ENCODE data around the gene LLGL2. TPM values are rescaled to one million over a fixed set of nuclear protein-coding genes. Genes with fewer than 3 reads are reported as not detected.
A peak's percentile ranks its signal among the peaks of the same experiment; 100 is the strongest.
"Not testable (repeated sequence)": the region's sequence is repeated elsewhere in the genome, so short reads cannot be mapped to it uniquely, and the experiment has no call there.

The LLGL2 gene, protein sequence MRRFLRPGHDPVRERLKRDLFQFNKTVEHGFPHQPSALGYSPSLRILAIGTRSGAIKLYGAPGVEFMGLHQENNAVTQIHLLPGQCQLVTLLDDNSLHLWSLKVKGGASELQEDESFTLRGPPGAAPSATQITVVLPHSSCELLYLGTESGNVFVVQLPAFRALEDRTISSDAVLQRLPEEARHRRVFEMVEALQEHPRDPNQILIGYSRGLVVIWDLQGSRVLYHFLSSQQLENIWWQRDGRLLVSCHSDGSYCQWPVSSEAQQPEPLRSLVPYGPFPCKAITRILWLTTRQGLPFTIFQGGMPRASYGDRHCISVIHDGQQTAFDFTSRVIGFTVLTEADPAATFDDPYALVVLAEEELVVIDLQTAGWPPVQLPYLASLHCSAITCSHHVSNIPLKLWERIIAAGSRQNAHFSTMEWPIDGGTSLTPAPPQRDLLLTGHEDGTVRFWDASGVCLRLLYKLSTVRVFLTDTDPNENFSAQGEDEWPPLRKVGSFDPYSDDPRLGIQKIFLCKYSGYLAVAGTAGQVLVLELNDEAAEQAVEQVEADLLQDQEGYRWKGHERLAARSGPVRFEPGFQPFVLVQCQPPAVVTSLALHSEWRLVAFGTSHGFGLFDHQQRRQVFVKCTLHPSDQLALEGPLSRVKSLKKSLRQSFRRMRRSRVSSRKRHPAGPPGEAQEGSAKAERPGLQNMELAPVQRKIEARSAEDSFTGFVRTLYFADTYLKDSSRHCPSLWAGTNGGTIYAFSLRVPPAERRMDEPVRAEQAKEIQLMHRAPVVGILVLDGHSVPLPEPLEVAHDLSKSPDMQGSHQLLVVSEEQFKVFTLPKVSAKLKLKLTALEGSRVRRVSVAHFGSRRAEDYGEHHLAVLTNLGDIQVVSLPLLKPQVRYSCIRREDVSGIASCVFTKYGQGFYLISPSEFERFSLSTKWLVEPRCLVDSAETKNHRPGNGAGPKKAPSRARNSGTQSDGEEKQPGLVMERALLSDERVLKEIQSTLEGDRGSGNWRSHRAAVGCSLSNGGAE
- total RNA-seq (10 to 100 TPM; 31.2 to 75.7 (median 53.4) TPM), total RNA-seq (5.8 to 57.7 (median 35.5) reads per million in 29 experiments)
- 48.8 TPM for total RNA-seq (2013)

DNA sequence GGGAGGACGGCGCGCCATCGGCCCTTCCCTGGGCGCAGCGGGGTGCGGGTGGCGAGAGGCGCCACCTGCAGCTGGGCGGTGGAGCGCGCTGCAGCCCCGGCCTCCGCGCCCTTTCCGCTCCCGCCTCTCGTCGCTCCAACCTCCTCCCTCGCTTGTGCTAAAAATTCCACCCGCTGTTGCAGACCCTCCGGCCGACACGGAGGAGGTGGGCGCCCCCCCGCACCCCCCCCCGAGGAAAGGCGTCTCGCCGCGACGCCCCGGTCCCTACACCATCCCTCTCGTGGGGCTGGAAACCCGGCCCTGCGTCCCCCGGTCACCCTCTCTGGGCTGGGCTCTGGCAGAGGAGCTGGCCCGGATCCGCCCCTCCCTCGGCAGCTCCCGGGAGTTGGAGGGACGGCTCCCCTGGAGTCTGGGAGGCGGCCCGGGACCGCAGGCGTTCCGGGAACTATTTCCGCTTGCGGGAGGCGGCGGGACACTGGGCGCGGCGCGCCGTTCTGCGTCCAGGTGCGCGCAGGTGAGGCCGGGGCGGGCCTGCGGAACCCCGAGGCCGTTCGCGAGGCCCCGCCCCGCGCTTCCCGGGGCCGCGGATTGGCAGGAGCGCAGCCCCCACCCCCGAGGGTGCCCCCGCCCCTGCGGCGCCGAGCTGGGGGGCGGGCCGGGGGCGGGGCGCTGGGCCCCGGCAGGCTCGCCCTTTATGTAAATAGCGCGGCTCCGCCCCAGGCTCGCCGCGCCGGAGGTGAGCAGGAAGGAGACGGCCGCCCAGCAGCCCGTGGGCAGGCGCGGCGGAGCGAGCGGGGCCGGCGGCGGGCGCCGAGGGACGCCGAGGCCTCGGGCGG is at the start of gene LLGL2:
Gene LLGL2, plus strand, starts transcription at position 728 of the 836 bp plus-strand sequence. CDS start 17,730 bp downstream, outside the sequence.
- Mint-ChIP-seq H3K4me3 (peak within 1 kb of the TSS; percentile 74 to 79 (median 76)), H3K9me3 (no peaks in the 10 kb centered on the region), H3K4me1 (peaks cover 13 to 15% (median 14%) of the 10 kb centered on the region in 3 donors), H3K27me3 (no peaks in the 10 kb centered on the region), H3K27ac (peak within 1 kb of the TSS; percentile 49 to 68), H3K36me3 (peaks cover 12% of the 10 kb centered on the region)
- Histone ChIP-seq H3K27ac (ENCODE audit: low read length) (peak within 1 kb of the TSS; percentile 29), H3K9me3 (no peaks in the 10 kb centered on the region), H3K4me1 (ENCODE audit: control insufficient read depth in 1 of 2, extremely low read depth in 1 of 2, insufficient read depth in 2 of 2, low read length in 2 of 2) (peaks cover 6 to 33% of the 10 kb centered on the region in 2 experiments), H3K36me3 (ENCODE audit: control insufficient read depth in 2 of 2, extremely low read depth in 1 of 2, insufficient read depth in 1 of 2, low read length in 1 of 2) (peaks cover 5 to 37% of the 10 kb centered on the region in 2 donors), H3K27me3 (replicated peaks in 1 of 2; ENCODE audit: control insufficient read depth in 2 of 2, extremely low read depth in 1 of 2, insufficient read depth in 2 of 2, low read length in 1 of 2) (peaks cover 0 to 5% of the 10 kb centered on the region in 2 experiments), H3K4me3 (ENCODE audit: control insufficient read depth in 1 of 2, extremely low read depth in 1 of 2, low read length in 1 of 2) (peak within 1 kb of the TSS; percentile 67 to 73)
- peak; percentile 87 to 96 (median 90) for ATAC-seq (replicated peaks in 1 of 4)
- DNase-seq = peak; percentile 66 to 94 (median 82)
- under 1% methylated on average over 96 of the region's 108 CpGs for WGBS (ENCODE audit: insufficient coverage)
- ChIA-PET CTCF (interaction anchor here in 1 of 2 donors (0.6 to 1.4 kb wide), 4 partner anchors 9 to 277 kb away, joined by 3 to 17 read pairs (median 4); partner anchors contain the start of gene TSEN54), POLR2A (interaction anchor here (0.6 to 0.7 kb wide), 3 partner anchors 15 to 396 kb away, joined by 3 to 5 read pairs (median 3); no protein-coding TSS in a partner anchor)

DNA sequence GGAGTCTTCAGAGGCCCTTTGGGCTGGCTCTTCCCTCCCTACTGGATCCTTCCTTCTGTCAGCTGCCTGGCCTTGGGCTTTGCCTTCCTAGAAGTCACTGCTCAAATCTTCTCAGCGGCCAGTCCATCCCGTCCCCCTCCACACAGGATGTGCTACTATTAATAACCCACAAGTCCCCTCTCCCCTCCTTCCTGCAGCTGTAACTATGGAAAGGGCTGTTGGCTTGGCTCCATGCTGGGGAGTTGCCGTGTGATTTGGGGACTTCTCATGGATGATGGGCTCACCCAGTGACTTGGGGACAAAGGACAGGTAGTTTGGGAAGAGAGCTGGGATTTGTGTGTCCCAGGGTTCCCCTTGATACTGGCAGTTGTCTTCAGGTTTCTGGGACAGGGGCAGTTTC is 49.6 kb upstream of the LLGL2 start:
- H3K9me3 Mint-ChIP-seq = no peaks in the 10 kb centered on the region

DNA sequence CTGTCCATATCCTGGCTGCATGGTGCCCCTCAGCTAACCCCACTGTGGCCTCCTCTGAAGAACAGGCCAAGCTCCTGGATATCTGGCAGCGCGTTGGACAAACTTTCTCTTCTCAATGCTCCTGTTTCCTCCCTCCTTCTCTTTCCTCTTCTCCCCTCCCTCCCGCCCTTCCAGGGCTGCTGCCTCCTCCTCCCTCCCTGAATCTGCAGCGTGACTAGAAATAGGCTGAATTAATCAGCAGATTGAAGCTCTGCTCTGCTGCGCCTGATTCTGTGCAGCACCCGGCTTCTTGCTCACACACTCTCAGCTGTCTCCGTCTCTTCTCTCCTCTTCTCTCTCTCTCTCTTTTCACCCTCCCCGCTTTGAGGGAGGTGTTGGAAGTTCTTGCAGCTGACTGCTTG is 49.2 kb upstream of the LLGL2 start:
- WGBS (ENCODE audit: insufficient coverage) = 100% methylated on average over 2 of the region's 8 CpGs
- no peak overlapping the region for H3K4me3 ChIP-seq (ENCODE audit: control insufficient read depth in 1 of 2, extremely low read depth in 1 of 2, low read length in 1 of 2)
- H3K27ac ChIP-seq (ENCODE audit: low read length) = no peak overlapping the region
- H3K4me1 Mint-ChIP-seq = peaks cover 0 to 5% (median 4%) of the 10 kb centered on the region in 3 donors
- H3K36me3 ChIP-seq (ENCODE audit: control insufficient read depth in 2 of 2, extremely low read depth in 1 of 2, insufficient read depth in 1 of 2, low read length in 1 of 2) = peaks cover 0 to 32% of the 10 kb centered on the region in 2 donors
- H3K27me3 ChIP-seq (replicated peaks in 1 of 2; ENCODE audit: control insufficient read depth in 2 of 2, extremely low read depth in 1 of 2, insufficient read depth in 2 of 2, low read length in 1 of 2) = no peaks in the 10 kb centered on the region
- DNase-seq = no peak
- H3K9me3 Mint-ChIP-seq = no peaks in the 10 kb centered on the region
- H3K4me1 ChIP-seq (ENCODE audit: control insufficient read depth in 1 of 2, extremely low read depth in 1 of 2, insufficient read depth in 2 of 2, low read length in 2 of 2) = no peaks in the 10 kb centered on the region
- H3K27ac Mint-ChIP-seq = no peak overlapping the region
- peaks cover 16% of the 10 kb centered on the region for H3K36me3 Mint-ChIP-seq
- no peak overlapping the region for H3K4me3 Mint-ChIP-seq
- no peak for ATAC-seq (replicated peaks in 1 of 4)
- CTCF ChIA-PET = interaction anchor here in 1 of 2 donors (0.6 kb wide), 1 partner anchor 376 kb away, joined by 3 read pairs; no protein-coding TSS in a partner anchor
- POLR2A ChIA-PET = interaction anchor here in 1 of 2 donors (0.6 kb wide), 1 partner anchor 120 kb away, joined by 9 read pairs; no protein-coding TSS in a partner anchor
- no peaks in the 10 kb centered on the region for H3K27me3 Mint-ChIP-seq
- no peaks in the 10 kb centered on the region for H3K9me3 ChIP-seq

More for the DNA sequence above, 49.6 kb upstream of the LLGL2 start:
- Histone ChIP-seq H3K4me3 (ENCODE audit: control insufficient read depth in 1 of 2, extremely low read depth in 1 of 2, low read length in 1 of 2) (no peak overlapping the region), H3K4me1 (ENCODE audit: control insufficient read depth in 1 of 2, extremely low read depth in 1 of 2, insufficient read depth in 2 of 2, low read length in 2 of 2) (no peaks in the 10 kb centered on the region), H3K27ac (ENCODE audit: low read length) (no peak overlapping the region), H3K36me3 (ENCODE audit: control insufficient read depth in 2 of 2, extremely low read depth in 1 of 2, insufficient read depth in 1 of 2, low read length in 1 of 2) (peaks cover 0 to 32% of the 10 kb centered on the region in 2 donors), H3K9me3 (no peaks in the 10 kb centered on the region), H3K27me3 (replicated peaks in 1 of 2; ENCODE audit: control insufficient read depth in 2 of 2, extremely low read depth in 1 of 2, insufficient read depth in 2 of 2, low read length in 1 of 2) (no peaks in the 10 kb centered on the region)
- ATAC-seq (replicated peaks in 1 of 4) (no peak), DNase-seq (no peak)
- peaks cover 16% of the 10 kb centered on the region for H3K36me3 Mint-ChIP-seq
- POLR2A ChIA-PET = interaction anchor here in 1 of 2 donors (0.6 kb wide), 1 partner anchor 120 kb away, joined by 9 read pairs; no protein-coding TSS in a partner anchor
- H3K27ac Mint-ChIP-seq = no peak overlapping the region
- peaks cover 0 to 5% (median 4%) of the 10 kb centered on the region in 3 donors for H3K4me1 Mint-ChIP-seq
- no peak overlapping the region for H3K4me3 Mint-ChIP-seq
- CTCF ChIA-PET = no interaction called here
- WGBS (ENCODE audit: insufficient coverage) = no CpG with 5 or more reads among the region's 3 CpGs
- no peaks in the 10 kb centered on the region for H3K27me3 Mint-ChIP-seq

DNA sequence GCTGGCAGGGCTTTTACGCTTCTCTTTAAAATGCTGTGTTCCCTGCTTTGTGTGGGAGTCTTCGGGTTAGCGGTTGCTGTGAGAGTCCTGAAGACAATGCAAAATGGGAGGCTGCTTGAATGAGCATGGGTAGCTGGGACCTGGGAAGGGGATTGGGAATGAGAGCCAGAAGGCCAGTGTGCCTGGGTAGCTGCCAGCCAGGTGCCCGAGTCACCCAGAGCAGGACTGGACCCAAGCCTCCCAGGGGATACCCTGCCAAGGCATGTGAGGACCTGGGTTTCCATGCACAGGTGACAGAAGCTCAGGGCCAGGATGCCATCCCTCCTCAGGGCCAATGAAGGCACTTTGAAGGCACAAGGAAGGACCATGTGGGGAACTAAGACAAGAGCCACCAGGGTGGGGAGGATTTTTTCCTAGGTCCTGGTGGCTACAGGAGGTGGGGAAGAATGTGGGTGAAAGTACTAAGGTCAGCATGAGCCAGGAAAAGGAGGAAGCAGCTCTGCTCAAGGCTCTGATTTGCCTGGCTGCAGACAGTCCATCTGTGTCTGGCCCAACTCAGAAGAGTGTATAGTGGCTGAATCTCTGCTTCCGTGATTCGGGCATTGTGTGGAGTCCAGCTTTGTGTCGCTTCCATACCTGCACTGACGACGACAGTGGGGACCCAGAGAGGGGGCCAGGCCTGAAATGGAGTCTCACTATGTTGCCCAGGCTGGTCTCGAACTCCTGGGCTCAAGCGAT is 48.6 kb upstream of the LLGL2 start:
- Mint-ChIP-seq H3K27me3 (no peaks in the 10 kb centered on the region), H3K36me3 (peaks cover 13% of the 10 kb centered on the region), H3K27ac (no peak overlapping the region), H3K4me3 (no peak overlapping the region), H3K9me3 (no peaks in the 10 kb centered on the region), H3K4me1 (peaks cover 0 to 5% (median 4%) of the 10 kb centered on the region in 3 donors)
- DNase-seq (no peak), ATAC-seq (replicated peaks in 1 of 4) (no peak)
- Histone ChIP-seq H3K36me3 (ENCODE audit: control insufficient read depth in 2 of 2, extremely low read depth in 1 of 2, insufficient read depth in 1 of 2, low read length in 1 of 2) (peaks cover 0 to 29% of the 10 kb centered on the region in 2 donors), H3K27me3 (replicated peaks in 1 of 2; ENCODE audit: control insufficient read depth in 2 of 2, extremely low read depth in 1 of 2, insufficient read depth in 2 of 2, low read length in 1 of 2) (no peaks in the 10 kb centered on the region), H3K27ac (ENCODE audit: low read length) (no peak overlapping the region), H3K4me1 (ENCODE audit: control insufficient read depth in 1 of 2, extremely low read depth in 1 of 2, insufficient read depth in 2 of 2, low read length in 2 of 2) (no peaks in the 10 kb centered on the region), H3K9me3 (no peaks in the 10 kb centered on the region), H3K4me3 (ENCODE audit: control insufficient read depth in 1 of 2, extremely low read depth in 1 of 2, low read length in 1 of 2) (no peak overlapping the region)
- 88% methylated on average over 10 of the region's 11 CpGs for WGBS (ENCODE audit: insufficient coverage)
- POLR2A ChIA-PET = no interaction called here
- CTCF ChIA-PET = interaction anchor here in 1 of 2 donors (0.5 to 0.7 kb wide), 3 partner anchors 73 to 1307 kb away, joined by 3 to 7 read pairs (median 3); no protein-coding TSS in a partner anchor

DNA sequence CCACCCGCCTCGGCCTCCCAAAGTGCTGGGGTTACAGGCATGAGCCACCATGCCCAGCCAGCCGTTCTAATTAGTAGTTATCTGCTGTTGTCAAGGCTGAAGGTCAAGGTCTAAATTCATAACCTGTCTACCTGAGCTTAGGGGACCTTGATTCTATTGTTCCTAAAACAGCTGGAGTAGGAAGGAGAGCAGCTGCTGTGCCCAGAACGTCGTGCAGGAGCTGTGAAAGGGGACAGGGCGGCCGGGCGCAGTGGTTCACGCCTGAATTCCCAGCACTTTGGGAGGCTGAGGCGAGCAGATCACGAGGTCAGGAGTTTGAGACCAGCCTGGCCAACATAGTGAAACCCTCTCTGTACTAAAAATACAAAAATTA is 48.0 kb upstream of the LLGL2 start:
- H3K27me3 Mint-ChIP-seq; H3K4me3 ChIP-seq (ENCODE audit: control insufficient read depth in 1 of 2, extremely low read depth in 1 of 2, low read length in 1 of 2); ATAC-seq (replicated peaks in 1 of 4); H3K9me3 ChIP-seq; H3K4me3 Mint-ChIP-seq; H3K4me1 Mint-ChIP-seq; H3K27ac Mint-ChIP-seq; H3K36me3 Mint-ChIP-seq; H3K27ac ChIP-seq (ENCODE audit: low read length); H3K9me3 Mint-ChIP-seq; DNase-seq; H3K4me1 ChIP-seq (ENCODE audit: control insufficient read depth in 1 of 2, extremely low read depth in 1 of 2, insufficient read depth in 2 of 2, low read length in 2 of 2); POLR2A ChIA-PET; H3K27me3 ChIP-seq (replicated peaks in 1 of 2; ENCODE audit: control insufficient read depth in 2 of 2, extremely low read depth in 1 of 2, insufficient read depth in 2 of 2, low read length in 1 of 2): not testable (repeated sequence)
- WGBS (ENCODE audit: insufficient coverage) = 95% methylated on average over 11 of the region's 11 CpGs
- peaks cover 0 to 23% of the 10 kb centered on the region in 2 donors for H3K36me3 ChIP-seq (ENCODE audit: control insufficient read depth in 2 of 2, extremely low read depth in 1 of 2, insufficient read depth in 1 of 2, low read length in 1 of 2)
- CTCF ChIA-PET = interaction anchor here in 1 of 2 donors (0.5 to 0.7 kb wide), 2 partner anchors 72 to 1307 kb away, joined by 3 to 7 read pairs; no protein-coding TSS in a partner anchor

All from T-cell (primary cell).